AG10803 (cell line): ENCODE measurements around the gene JTB.

ENCODE experiments used
- DNase-seq: peaks from one replicate; pipeline ENCODE4 v3.0.0; 2010; ENCODE audit warnings: low read depth
- H3K4me3 ChIP-seq: 2 replicates; pipeline ENCODE4 v1.5.1; 2011; ENCODE audit warnings: mild to moderate bottlenecking, low read length, control low read depth
- CTCF ChIP-seq: conservative IDR thresholded peaks from 2 replicates; pipeline ENCODE4 v1.5.1; 2011; ENCODE audit warnings: mild to moderate bottlenecking, low read length, control low read depth, inconsistent platforms

The JTB gene

GRCh38 chr1:153951801-153952200 is 25.7 kb downstream of the JTB start:
- no peak for TF ChIP-seq CTCF
- no peak overlapping the region for H3K4me3 ChIP-seq
- no peak for DNase-seq

- no peak for TF ChIP-seq CTCF
- no peak overlapping the region for H3K4me3 ChIP-seq
- no peak for DNase-seq
Measured at GRCh38 chr1:153951183-153951582, 26.3 kb downstream of the JTB start.

- peak; percentile 76 for DNase-seq
- peak; percentile 74 for TF ChIP-seq CTCF
- H3K4me3 ChIP-seq, result peak within 1 kb of the TSS; percentile 85
Measured at GRCh38 chr1:153946622-153947241, 30.7 kb downstream of the JTB start, which contains the start of gene DENND4B. Gene DENND4B (minus strand): TSS chr1:153946718. CDS start chr1:153944374, 2,344 bp downstream.

DNA sequence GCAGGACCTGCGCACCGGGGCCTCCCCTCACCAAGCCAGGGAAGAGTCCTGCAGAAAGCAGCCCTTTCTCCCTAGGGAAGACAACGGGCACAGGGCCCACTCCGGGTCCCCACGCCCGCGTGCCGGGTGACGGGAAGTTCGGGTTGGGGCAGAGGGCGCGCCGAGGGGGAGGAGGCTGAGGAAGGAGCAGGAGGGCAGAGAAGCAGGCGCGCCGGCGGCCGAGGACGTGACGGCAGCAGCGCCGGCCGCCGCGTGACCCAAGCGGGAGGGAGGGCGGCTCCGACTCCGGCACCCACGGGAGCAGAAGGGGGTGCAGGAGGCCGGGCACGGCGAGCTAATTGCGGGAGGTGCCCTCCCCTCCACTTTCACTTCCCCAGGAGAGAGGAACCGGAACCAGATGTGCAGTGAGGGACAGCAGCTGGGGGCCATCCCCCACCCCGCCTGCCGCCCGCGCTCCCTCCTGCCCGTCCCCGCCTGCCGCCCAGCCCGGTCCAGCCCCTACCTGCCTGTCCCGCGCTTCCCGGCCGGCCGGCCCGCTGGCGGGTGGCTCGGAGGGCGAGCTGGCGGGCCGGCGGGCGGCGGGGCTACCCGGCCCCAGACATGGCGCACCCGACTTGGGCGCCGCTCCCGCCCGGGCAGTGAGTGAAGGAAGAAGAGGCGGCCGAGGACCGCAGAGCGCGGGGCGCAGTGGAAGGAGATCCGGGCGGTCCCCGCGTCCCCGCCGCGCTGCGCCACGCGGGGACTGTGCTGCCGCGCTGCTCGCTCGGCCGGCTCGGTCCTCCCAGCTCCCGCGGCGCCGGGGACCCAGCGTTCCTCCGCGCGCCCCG is 31.5 kb downstream of the JTB start:
- peak; percentile 74 for DNase-seq

DNA sequence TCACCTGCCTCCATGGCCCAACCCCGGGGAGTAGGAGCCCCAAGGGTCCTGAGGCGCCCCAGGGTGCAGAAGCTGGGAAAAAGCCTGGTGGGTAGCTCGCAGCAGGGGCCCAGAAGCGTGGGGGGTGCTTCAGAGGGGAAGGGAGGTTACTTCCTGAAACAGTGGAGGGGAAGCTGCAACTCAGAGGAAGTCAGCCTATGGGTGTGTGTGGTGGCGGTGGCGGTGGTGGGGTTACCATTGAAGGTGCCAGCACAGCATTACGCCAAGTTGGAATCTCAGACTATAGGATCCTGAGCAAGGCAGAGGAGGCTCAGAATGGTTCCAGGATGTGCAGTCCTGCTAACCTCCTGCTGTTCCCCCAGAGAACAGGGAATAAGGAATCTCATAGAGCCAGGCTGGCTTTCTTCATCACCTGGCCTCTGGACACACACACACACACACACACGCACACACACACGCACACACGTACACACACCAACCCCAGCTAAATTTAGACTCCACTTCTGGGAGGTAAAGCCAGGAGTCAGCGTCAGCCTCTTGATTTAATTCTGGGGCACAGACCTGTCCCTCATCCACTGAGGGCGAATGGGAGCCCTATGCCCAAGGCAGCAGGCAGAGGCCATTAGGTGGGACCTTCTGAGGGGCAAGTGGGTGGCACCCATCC is 32.2 kb downstream of the JTB start:
- peak overlapping the region; percentile 85 for H3K4me3 ChIP-seq
- no peak for TF ChIP-seq CTCF
- DNase-seq, result peak; percentile 53

More for the DNA sequence above, 31.5 kb downstream of the JTB start:
- peak overlapping the region; percentile 85 for H3K4me3 ChIP-seq
- no peak for TF ChIP-seq CTCF

DNA sequence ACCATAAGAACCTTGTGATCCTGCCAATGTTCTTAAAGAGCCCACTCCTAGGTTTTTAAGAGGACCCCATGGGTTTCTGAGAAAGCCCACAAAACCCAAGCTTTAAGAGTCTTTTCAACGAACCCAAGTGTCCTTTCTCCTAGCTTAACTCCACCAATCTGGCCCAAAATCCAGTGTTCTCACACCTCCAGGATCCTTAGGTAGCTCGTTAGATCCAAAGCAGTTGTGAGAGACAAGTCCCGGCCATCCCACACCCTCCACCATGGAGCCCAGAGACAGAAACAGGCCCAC is 32.7 kb downstream of the JTB start:
- H3K4me3 ChIP-seq, result peak overlapping the region; percentile 85
- DNase-seq, result no peak
- no peak for TF ChIP-seq CTCF
